ENCODE measurements around the gene TAF1D.

- TF ChIP-seq CTCF (IDR thresholded peaks at IDR 0.05) (no peak), EZH2 (IDR thresholded peaks at IDR 0.05) (no peak)
These were observed 25.2 kb upstream of the TAF1D start for GRCh38 chr11:93766504-93766903.
